ENCODE results near the gene POC1A.

DNA sequence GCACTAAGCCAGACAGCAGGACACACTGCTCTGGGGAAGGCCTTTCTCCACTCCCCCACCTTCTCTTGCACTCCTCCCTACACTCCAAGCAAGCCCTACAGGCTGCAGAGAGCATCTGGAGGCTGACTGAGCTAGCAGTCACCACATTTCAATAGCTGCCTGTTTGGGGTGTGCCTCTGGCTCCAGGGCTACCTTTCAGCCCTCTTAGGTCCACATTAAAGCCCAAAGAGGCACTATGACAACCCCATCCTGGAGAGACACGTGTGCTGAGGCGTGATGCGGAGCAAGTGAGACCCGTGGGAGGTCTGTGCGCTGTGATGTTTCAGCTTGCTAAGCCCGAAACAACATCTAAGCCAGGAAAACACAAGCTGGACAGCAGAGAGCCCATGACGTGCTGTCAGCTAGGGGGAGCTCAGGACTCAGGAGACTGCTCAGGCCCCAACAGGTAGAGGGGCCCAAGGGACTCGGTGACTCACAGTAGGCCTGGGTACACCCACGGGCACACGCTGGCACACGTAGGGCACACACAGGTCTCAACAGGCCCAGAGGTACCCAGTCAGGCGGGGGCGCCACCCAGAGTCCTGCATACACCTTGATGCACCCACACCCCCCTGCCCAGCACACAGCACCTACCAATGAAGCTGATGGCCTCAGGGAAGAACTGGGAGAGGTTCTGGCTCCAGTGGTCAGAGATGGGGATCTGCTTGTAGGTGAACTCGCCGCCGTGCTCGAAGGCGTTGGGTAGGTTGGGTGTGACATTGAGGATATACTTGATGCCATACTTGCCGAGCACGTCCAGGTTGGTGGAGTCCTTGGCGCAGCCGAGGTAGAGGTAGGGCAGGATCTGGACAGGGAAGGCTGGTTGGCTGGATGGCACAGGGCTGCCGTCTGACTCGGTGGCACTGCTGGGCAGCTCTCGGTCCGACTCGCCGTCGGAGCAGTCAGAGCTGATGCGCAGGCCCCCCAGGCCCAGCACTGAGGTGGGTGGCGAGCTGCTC lies 100.6 kb downstream of the POC1A start:
- TF ChIP-seq POLR2A (IDR thresholded peaks at IDR 0.05; ENCODE audit: low read length) (no peak), GATA1 (IDR thresholded peaks at IDR 0.05; ENCODE audit: low read depth, low read length) (no peak)

Measured in erythroblast (primary cell).